Neuron (in vitro differentiated cells): ENCODE measurements around the gene TAX1BP3.
"Not testable (repeated sequence)": the region's sequence is repeated elsewhere in the genome, so short reads cannot be mapped to it uniquely, and the experiment has no call there.

Experiments used
- H2AFZ ChIP-seq: one replicate; pipeline ENCODE4 v1.6.1; 2013; ENCODE audit warnings: low read depth, mild to moderate bottlenecking, inconsistent platforms, low read length, moderate library complexity
- H3K27me3 ChIP-seq: one replicate; pipeline ENCODE4 v1.6.1; 2013; ENCODE audit warnings: low read length; ENCODE audit not compliant: insufficient read depth
- H3K36me3 ChIP-seq: one replicate; pipeline ENCODE4 v1.6.1; 2013; ENCODE audit warnings: low read length; ENCODE audit not compliant: insufficient read depth
- H3K4me1 ChIP-seq: one replicate; pipeline ENCODE4 v1.6.1; 2013; ENCODE audit warnings: low read length; ENCODE audit not compliant: insufficient read depth
- H3K4me3 ChIP-seq: 2 replicates; pipeline ENCODE4 v1.5.1; 2013; ENCODE audit warnings: mild to moderate bottlenecking, low read length, moderate library complexity
- H3K9me3 ChIP-seq: one replicate; pipeline ENCODE4 v1.6.1; 2013; ENCODE audit warnings: low read length

Gene TAX1BP3

GRCh38 chr17:3668279-3669084 lies at the start of gene TAX1BP3, which contains the start of gene EMC6:
Gene TAX1BP3 (minus strand): TSS chr17:3668578. CDS start chr17:3668526, 52 bp downstream.
Gene EMC6 (plus strand): TSS chr17:3668812. CDS start chr17:3669147, 335 bp downstream.
- Histone ChIP-seq H3K27me3 (no peaks in the 10 kb centered on the region), H3K4me3 (peak within 1 kb of the TSS; percentile 95), H2AFZ (peak within 1 kb of the TSS; percentile 91), H3K4me1 (peaks cover 14% of the 10 kb centered on the region), H3K9me3 (no peaks in the 10 kb centered on the region), H3K36me3 (peaks cover 5% of the 10 kb centered on the region)

- Histone ChIP-seq H3K4me1 (no peaks in the 10 kb centered on the region), H3K36me3 (peaks cover 54% of the 10 kb centered on the region), H2AFZ (no peak overlapping the region), H3K27me3 (no peaks in the 10 kb centered on the region), H3K4me3 (no peak overlapping the region), H3K9me3 (no peaks in the 10 kb centered on the region)
Observed at GRCh38 chr17:3715296-3715695, 46.9 kb upstream of the TAX1BP3 start.

GRCh38 chr17:3712811-3713463 lies 44.6 kb upstream of the TAX1BP3 start:
- Histone ChIP-seq H3K36me3 (peaks cover 38% of the 10 kb centered on the region), H2AFZ (no peak overlapping the region), H3K4me3 (no peak overlapping the region), H3K4me1 (no peaks in the 10 kb centered on the region), H3K27me3 (no peaks in the 10 kb centered on the region), H3K9me3 (no peaks in the 10 kb centered on the region)

DNA sequence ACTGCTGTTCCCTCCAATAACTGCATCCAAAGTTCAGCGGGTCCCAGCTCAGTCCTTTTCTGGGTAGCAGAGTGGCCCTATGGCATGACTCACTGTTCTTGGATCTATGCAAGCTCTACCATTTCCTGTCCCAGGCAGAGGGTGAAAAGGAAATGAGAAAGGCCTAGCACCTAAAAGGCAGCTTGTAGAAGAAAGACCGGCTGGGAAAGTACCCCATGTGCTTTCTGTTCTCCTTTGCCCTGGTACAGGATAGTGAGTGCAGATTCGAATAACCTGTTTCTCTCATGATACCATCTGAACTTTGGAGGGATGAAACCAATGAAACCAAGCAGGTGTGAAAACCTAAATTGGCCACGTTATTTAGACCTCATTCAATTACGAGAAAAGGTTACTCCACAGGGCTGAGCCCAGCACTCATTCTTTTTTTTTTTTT lies 42.6 kb upstream of the TAX1BP3 start:
- no peak overlapping the region for H2AFZ ChIP-seq
- peaks cover 19% of the 10 kb centered on the region for H3K36me3 ChIP-seq
- no peaks in the 10 kb centered on the region for H3K4me1 ChIP-seq
- no peaks in the 10 kb centered on the region for H3K27me3 ChIP-seq
- no peaks in the 10 kb centered on the region for H3K9me3 ChIP-seq
- no peak overlapping the region for H3K4me3 ChIP-seq

DNA sequence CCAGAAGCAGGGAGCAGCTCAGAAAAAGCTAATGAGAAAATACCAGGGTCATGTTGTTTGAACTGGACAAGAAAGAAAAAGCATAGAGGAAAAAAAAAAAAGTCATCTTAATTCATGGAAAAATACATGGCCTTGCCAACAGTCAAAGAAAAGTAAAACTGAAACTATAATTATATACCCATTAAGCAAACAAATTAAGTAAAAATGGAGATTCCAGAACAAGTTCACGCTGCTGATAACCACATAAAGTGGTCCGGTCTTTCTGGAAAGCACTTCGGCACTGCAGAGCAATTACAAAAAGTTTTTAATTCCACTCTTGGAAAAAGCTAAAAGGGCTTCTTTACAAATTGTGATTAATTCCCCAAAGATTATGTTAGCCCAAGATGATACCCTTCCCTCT lies 40.0 kb upstream of the TAX1BP3 start:
- H3K9me3 ChIP-seq = no peaks in the 10 kb centered on the region
- no peak overlapping the region for H2AFZ ChIP-seq
- H3K27me3 ChIP-seq = no peaks in the 10 kb centered on the region
- no peaks in the 10 kb centered on the region for H3K4me1 ChIP-seq
- H3K36me3 ChIP-seq = peaks cover 6% of the 10 kb centered on the region
- no peak overlapping the region for H3K4me3 ChIP-seq

GRCh38 chr17:3705718-3705984 lies 37.3 kb upstream of the TAX1BP3 start:
- not testable (repeated sequence) for H3K9me3 ChIP-seq, H3K36me3 ChIP-seq, H3K27me3 ChIP-seq, H3K4me1 ChIP-seq, H2AFZ ChIP-seq, H3K4me3 ChIP-seq

DNA sequence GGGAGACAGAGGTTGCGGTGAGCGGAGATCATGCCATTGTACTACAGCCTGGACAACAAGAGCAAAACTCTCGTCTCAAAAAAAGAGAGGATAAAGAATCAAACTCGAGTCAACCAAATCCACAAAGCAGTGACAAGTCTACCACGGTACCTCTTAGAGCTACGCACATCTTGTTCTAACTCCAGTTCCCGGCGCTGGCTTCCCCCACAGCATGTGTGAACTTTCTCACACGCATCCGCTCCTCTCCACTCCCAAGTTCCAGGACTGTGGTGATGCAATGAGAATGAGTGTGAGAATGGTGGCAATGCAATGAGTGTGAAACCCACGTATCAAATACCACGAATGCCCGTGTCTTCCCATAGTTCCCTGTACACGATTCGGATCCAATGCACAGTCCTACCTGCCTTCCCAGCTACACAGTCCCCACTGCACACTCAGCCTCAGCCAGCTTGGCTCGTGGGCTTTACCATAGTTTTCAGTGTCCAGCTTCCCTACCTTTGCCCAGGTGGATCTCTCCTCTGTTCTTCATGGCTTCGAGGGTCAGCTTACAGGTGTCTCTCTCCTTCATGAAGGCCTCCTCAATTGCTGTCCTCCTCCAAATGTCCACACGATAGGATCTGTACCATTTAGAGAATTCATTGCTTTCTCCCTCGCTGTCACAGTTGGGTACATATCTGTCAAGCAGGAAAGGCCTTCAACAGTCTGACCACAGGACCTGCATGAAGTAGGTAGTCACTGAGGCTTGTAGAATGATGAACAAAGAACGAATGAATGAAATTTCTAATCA lies 36.7 kb upstream of the TAX1BP3 start:
- Histone ChIP-seq H3K36me3 (no peaks in the 10 kb centered on the region), H3K4me3 (no peak overlapping the region), H2AFZ (no peak overlapping the region), H3K9me3 (no peaks in the 10 kb centered on the region), H3K4me1 (no peaks in the 10 kb centered on the region), H3K27me3 (no peaks in the 10 kb centered on the region)

DNA sequence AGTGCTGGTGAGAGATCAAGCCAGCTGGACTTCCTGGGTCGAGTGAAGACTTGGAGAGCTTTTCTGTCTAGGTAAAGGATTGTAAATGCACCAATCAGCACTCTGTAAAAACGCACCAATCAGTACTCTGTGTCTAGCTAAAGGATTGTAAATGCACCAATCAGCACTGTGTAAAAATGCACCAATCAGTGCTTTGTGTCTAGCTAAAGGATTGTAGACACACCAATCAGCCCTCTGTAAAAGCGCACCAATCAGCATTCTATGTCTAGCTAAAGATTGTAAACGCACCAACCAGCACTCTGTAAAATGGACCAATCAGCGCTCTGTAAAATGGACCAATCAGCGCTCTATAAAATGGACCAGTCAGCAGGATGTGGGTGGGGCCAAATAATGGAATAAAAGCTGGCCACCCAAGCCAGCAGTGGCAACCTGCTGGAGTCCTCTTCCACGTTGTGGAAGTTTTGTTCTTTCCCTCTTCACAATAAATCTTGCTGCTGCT lies 33.7 kb upstream of the TAX1BP3 start:
- not testable (repeated sequence) for H3K4me3 ChIP-seq, H3K4me1 ChIP-seq, H2AFZ ChIP-seq, H3K36me3 ChIP-seq, H3K9me3 ChIP-seq
- peaks cover 11% of the 10 kb centered on the region for H3K27me3 ChIP-seq

GRCh38 chr17:3699951-3700350 lies 31.6 kb upstream of the TAX1BP3 start:
- H3K27me3 ChIP-seq = peaks cover 24% of the 10 kb centered on the region

DNA sequence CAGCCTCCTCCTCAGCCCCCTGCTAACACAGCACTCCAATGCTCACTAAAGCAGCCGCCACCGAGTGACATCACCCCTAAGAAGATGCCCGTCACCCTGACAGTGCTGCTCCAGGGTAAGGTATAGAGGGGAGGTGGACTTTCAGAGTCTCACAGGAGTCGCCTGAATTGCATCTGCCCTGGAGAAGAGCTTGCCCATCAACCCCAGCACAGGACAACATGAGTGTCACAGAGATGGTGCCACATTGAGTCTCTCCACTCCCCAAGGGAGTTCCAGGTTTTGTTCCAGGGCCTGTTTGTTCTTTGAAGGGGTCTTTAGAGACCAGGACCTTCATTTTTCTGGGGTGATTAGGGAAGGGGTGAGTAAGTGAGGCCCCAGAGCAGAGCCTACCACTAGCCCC lies 29.8 kb upstream of the TAX1BP3 start:
- Histone ChIP-seq H3K36me3 (no peaks in the 10 kb centered on the region), H3K4me3 (no peak overlapping the region), H3K9me3 (peaks cover 3% of the 10 kb centered on the region), H3K4me1 (peaks cover 18% of the 10 kb centered on the region), H2AFZ (no peak overlapping the region), H3K27me3 (peaks cover 30% of the 10 kb centered on the region)

More at GRCh38 chr17:3699951-3700350, 31.6 kb upstream of the TAX1BP3 start:
- H3K9me3 ChIP-seq = peaks cover 3% of the 10 kb centered on the region
- H3K4me3 ChIP-seq = no peak overlapping the region
- no peak overlapping the region for H2AFZ ChIP-seq
- H3K36me3 ChIP-seq = no peaks in the 10 kb centered on the region
- H3K4me1 ChIP-seq = peaks cover 12% of the 10 kb centered on the region

DNA sequence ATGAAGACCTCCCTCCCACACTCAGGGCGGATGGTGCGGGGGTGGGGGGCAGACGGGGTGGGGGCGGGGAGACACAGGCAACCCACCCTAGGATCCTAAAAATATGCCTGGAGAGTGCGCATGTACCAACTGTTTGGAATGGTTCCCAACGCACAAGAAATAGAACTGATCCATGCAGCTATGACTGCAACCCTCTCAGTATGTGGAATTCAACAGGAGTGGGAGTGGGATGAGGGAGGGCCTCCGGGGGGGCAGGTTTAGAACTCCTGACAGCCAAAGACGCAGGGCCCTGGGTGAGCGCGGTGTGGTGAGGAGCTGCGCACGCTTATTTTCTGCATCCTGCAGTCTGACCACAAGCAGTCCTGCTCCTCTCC lies 28.7 kb upstream of the TAX1BP3 start:
- Histone ChIP-seq H3K36me3 (no peaks in the 10 kb centered on the region), H3K9me3 (peaks cover 3% of the 10 kb centered on the region), H3K4me3 (no peak overlapping the region), H2AFZ (no peak overlapping the region), H3K4me1 (peaks cover 18% of the 10 kb centered on the region), H3K27me3 (peaks cover 30% of the 10 kb centered on the region)

- no peaks in the 10 kb centered on the region for H3K36me3 ChIP-seq
- peak within 1 kb of the TSS; percentile 69 for H2AFZ ChIP-seq
- H3K9me3 ChIP-seq = peaks cover 3% of the 10 kb centered on the region
- H3K4me1 ChIP-seq = peaks cover 18% of the 10 kb centered on the region
- peak within 1 kb of the TSS; percentile 40 for H3K4me3 ChIP-seq
- peaks cover 30% of the 10 kb centered on the region for H3K27me3 ChIP-seq
Observed at GRCh38 chr17:3695723-3696411, 27.5 kb upstream of the TAX1BP3 start, which contains the start of gene P2RX5. Gene P2RX5 (minus strand): TSS chr17:3696155. CDS start chr17:3696005, 150 bp downstream.
